ENCODE data around the gene GPX5. TPM values are rescaled to one million over a fixed set of nuclear protein-coding genes. Genes with fewer than 3 reads are reported as not detected.

The GPX5 gene
- total RNA-seq, 1 experiment from 2014 or later = not detected

DNA sequence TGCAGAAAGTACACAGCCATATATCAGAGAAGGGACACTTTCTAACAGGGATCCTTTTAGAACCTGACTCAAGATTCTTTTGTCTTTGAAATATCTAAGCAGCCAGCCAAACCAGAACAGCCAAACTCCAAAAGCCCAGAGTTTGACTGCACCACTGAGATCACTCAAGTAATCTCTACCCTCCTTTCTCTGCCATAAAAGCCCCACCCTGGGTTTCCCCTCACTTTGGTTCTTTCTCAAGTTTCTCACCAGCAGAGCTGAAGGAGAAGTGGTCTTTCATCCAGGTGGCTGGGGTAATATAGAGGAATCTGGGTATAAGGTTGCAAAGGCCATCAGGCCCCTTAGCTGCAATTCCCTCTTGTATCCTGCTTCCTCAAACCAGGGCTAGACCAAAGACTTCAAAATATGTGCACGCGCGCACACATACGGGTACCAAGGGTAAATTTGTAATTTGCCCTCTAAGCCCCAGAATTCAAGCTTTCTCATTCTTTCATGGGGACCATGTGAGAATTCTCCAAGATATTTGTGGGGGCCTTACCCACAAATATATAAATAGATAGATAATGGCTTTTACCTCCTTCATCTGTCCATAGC is 42.9 kb downstream of the GPX5 start:
- no peak overlapping the region for H3K4me3 ChIP-seq
- DNase-seq = no peak
- no peaks in the 10 kb centered on the region for H3K9me3 ChIP-seq
- no peaks in the 10 kb centered on the region for H3K36me3 ChIP-seq
- no peaks in the 10 kb centered on the region for H3K27me3 ChIP-seq

DNA sequence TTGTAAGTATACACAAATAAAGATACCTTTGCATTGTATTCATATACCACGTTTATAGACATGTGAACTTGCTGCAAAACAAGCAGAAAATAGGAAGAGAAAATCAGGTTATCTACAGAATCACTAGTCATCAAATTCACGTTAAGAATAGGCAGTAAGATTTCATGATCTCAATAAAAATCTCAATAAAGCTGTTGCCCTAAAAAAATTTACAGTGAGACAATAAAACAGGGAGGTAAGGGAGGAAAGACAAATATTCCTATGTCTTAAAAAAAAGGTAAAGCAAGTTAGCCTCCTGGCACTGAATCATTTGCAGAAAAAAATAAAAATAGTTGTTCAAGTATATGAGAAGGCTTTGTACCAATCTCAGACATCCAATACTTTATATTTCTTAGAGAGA is 44.1 kb downstream of the GPX5 start:
- Histone ChIP-seq H3K4me3 (no peak overlapping the region), H3K9me3 (no peaks in the 10 kb centered on the region), H3K36me3 (no peaks in the 10 kb centered on the region), H3K27me3 (no peaks in the 10 kb centered on the region)
- no peak for DNase-seq

DNA sequence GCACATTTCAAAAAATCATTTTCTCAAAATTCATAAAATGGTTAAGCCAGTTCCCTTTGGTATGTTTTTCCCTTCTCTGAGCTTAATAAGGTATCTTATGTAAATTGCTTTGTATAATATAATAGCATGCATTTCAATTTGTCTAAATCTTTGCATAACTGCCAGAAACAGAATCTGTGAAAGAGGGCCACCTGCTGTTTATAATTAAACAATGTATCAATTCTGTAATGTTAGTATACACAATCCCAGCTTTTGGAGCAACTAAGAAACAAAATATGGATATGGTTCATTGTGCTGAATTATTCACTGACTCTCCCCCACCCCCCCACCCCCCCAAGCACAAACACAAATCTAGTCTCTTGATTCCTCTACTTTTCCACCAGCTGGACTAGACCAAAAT is 54.8 kb downstream of the GPX5 start:
- Histone ChIP-seq H3K27me3 (no peaks in the 10 kb centered on the region), H3K36me3 (no peaks in the 10 kb centered on the region), H3K4me3 (no peak overlapping the region), H3K9me3 (no peaks in the 10 kb centered on the region)
- no peak for DNase-seq

DNA sequence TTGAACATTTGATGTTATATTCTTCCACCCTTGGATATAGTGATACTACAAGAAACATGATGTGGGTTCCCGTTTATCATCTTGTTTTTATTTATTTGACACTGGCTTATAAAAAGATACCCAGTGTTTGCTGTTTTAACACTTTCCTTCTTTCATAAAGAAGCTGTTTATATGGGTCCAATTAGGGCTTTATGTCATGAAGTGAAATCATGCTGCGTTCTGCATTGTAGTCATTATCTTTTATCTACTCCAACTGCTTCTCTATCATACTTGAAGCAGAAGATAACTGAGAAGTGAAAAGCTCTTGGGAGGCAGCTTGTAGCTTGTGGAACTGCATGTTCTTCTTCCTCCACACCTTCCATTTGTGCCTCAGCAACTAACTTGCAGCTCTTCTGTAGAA is 57.8 kb downstream of the GPX5 start:
- no peak overlapping the region for H3K4me3 ChIP-seq
- no peaks in the 10 kb centered on the region for H3K27me3 ChIP-seq
- no peak for DNase-seq
- H3K9me3 ChIP-seq = no peaks in the 10 kb centered on the region
- H3K36me3 ChIP-seq = no peaks in the 10 kb centered on the region

Other genes with a start within 250 kb of the GPX5 start
- 4.6 and 9.3 TPM in 2 replicates for gene PGBD1, start 244.3 kb upstream of the GPX5 start, total RNA-seq (2014; rRNA removed; shearing (Covaris generic); ENCODE audit: low replicate concordance)
- 26.2 and 34.9 TPM in 2 replicates for gene ZSCAN31, start 189.7 kb upstream of the GPX5 start, total RNA-seq (2014; rRNA removed; shearing (Covaris generic); ENCODE audit: low replicate concordance)
- gene ZKSCAN3, start 175.9 kb upstream of the GPX5 start, total RNA-seq (2014; rRNA removed; shearing (Covaris generic); ENCODE audit: low replicate concordance) = 0.39 and 1.5 TPM in 2 replicates
- 0.64 and 0.95 TPM in 2 replicates for gene ZSCAN12, start 126.1 kb upstream of the GPX5 start, total RNA-seq (2014; rRNA removed; shearing (Covaris generic); ENCODE audit: low replicate concordance)
- 0.59 and 2.0 TPM in 2 replicates for gene ZSCAN23, start 82.4 kb upstream of the GPX5 start, total RNA-seq (2014; rRNA removed; shearing (Covaris generic); ENCODE audit: low replicate concordance)
- not detected in 2 replicates for gene GPX6, start 10.1 kb upstream of the GPX5 start, total RNA-seq (2014; rRNA removed; shearing (Covaris generic); ENCODE audit: low replicate concordance)